ENCODE results near the gene LCE3C.
A peak's percentile ranks its signal among the peaks of the same experiment; 100 is the strongest.
"Not testable (repeated sequence)": the region's sequence is repeated elsewhere in the genome, so short reads cannot be mapped to it uniquely, and the experiment has no call there.

Gene LCE3C, protein sequence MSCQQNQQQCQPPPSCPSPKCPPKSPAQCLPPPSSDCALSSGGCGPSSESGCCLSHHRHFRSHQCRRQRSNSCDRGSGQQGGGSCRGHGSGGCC

GRCh38 chr1:152599934-152600333, at the start of gene LCE3C:
Gene LCE3C, plus strand, starts transcription at chr1:152600234. Its CDS starts 498 bp downstream, at chr1:152600732.
- no peak for DNase-seq

DNA sequence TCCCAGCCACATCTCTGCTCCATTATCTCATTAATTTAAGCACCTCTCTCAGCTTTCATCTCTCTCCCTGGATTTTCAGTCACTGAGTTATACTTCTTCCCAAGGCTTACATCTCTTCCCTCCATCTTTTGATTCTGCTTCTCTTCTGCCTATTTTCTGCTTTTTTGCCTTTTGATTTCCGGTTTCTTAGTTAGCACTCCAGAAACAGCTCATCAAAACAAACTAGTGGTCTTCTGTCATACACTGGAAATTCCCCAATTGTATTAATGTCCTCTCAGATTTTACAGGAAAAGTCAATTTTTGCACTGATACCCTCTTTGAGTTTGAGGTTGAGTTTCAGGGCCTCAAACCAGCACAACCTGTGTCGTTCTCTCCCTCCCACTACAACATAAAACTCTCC, 34.9 kb upstream of the LCE3C start:
- no peak for DNase-seq

DNA sequence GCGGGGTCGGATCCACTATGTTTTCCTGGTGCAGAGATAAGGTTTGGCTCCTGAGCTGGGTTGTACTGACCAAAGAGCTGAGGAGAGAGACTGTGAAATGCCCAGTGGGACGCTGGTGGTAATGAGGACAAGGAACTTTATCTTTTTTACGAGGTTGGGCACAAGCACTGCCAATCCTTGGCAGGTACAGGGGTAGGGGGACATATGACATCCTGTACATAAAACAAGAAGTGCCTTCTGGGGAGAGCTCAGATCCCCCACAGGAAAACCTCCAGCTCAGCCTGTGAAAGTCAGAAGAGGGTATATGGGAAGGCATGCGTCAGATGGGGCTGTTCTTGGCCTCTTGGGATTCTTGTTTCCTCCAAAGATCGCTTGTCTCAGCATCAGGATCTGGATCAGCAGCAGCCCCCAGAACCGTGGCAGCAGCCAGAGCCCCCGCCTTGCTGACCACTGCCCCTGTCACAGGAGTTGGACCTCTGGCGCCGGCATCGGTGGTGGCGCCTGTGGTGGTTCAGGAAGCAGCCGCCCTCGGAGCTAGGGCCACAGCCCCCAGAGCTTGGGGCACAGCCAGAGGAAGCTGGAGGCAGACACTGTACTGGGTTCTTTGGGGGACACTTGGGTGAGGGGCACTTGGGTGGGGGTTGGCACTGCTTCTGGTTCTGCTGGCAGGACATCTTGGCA, 34.4 kb upstream of the LCE3C start:
- DNase-seq, result no peak

- no peak for DNase-seq
Measured at GRCh38 chr1:152566681-152567080, 33.4 kb upstream of the LCE3C start, which contains the start of gene LCE3E. Gene LCE3E, minus strand, starts transcription at chr1:152566780. Its CDS starts 572 bp downstream, at chr1:152566208.

DNA sequence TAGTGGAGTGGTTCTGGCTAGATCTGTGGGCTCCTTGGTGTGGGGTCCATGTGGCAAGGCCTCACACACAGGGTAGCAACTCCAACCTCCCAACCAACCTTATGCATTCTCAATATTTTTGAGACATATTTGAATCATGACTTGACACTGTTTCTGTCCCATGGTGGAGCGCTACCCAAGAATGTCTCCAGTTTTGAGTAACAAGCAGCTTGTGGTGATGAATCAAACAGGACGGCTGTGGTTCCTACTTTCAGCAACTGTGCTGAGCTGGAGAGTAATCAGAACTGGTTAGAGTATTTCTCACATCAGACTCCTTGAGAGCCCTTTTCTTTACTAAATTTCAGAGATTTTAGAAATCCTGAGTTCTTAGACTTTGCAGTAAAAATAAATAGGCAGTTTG, 22.9 kb upstream of the LCE3C start:
- DNase-seq, result no peak

DNA sequence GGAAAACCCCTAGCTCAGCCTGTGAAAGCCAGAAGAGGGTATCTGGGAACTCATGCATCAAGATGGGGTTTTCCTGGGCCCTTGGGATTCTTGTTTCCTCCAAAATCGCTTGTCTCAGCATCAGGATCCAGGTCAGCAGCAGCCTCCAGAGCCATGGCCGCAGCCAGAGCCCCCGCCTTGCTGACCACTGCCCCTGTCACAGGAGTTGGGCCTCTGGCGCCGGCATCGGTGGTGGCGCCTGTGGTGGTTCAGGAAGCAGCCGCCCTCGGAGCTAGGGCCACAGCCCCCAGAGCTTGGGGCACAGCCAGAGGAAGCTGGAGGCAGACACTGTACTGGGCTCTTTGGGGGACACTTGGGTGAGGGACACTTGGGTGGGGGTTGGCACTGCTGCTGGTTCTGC, 20.5 kb upstream of the LCE3C start:
- DNase-seq, result not testable (repeated sequence)

- no peak for DNase-seq
Measured at GRCh38 chr1:152580433-152580832, 19.6 kb upstream of the LCE3C start, which contains the start of gene LCE3D. Gene LCE3D, minus strand, starts transcription at chr1:152580516. Its CDS starts 580 bp downstream, at chr1:152579936.

DNA sequence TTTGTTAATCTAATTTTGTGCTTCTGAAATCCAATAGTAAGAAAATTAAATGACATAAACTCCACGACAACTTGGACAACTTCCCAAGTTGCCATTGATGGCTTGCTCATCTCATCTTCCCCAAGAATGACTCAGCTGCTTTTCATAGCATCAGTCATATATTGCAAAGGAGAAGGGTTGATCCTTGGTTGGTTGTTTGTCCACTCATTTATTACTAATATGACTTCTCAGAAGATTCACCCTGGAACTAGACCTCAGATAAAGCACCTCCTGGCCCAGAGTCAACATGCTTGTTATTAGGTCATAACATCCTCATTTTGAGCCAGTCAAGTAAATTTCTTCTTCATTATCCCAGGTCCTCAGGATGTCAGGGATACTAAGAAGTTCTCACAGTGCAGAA, 17.4 kb upstream of the LCE3C start:
- DNase-seq, result peak; percentile 15

- DNase-seq, result no peak
Measured at GRCh38 chr1:152585586-152585985, 14.4 kb upstream of the LCE3C start.

GRCh38 chr1:152596986-152597385, 3.0 kb upstream of the LCE3C start:
- DNase-seq, result no peak

DNA sequence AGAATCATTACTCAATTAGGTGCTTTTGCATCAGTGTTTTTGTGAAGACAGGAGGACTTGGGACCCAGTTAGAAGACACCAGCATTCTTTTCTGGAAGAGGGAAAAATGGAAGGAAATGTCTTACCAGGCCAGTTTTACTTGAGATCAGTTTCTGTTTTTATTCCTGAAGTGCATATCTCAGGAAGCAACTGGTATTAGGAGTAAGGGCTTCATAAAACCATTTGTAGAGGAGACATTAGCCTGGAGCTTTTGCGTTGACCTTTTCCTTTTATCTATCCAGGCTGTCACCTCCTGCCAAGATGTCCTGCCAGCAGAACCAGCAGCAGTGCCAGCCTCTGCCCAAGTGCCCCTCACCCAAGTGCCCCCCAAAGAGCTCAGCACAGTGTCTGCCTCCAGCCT, 13.5 kb downstream of the LCE3C start, which contains the start of gene LCE3B:
Gene LCE3B, plus strand, starts transcription at position 301 of the 400 bp plus-strand sequence. Its CDS starts 0 bp downstream, at position 301.
- DNase-seq, result no peak

DNA sequence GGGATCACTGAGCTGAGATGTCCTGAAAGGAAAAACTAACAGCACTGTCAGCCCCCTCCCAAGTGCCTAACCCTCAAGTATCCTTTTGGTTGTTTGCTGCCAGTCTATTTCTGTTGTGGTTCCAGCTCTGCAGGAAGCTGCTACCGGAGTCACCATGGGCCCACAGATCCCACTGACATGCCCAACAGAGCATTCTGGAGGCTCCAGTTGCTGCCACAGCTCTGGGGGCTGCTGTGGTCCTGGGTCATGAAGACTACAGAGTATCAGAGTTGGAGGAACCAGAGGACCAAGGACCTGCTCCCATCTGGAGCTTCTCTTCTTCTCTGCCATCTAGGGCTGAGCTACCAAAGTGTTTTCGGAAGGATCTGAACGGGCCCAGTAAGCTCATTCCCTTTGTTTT, 22.0 kb downstream of the LCE3C start:
- DNase-seq, result no peak

DNA sequence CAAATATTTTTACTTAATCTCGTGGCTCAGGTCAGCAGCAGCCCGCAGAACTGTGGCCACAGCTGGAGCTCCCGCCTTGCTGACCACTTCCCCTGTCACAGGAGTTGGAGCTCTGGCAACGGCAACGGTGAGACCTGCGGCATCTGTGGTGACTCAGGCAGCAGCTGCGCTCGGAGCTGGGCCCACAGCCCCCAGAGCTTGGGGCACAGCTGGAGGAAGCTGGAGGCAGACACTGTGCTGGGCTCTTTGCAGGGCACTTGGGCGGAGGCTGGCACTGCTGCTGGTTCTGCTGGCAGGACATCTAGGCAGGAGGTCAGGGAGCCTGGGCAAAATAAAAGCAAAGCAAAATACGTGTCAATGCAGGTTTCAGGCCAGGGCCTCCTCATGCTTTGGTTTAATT, 22.8 kb downstream of the LCE3C start, which contains the start of gene LCE3A:
Gene LCE3A, minus strand, starts transcription at position 301 of the 400 bp plus-strand sequence. Its CDS starts 0 bp downstream, at position 301.
- no peak for DNase-seq

- DNase-seq, result no peak
Measured at GRCh38 chr1:152623203-152623844, 23.3 kb downstream of the LCE3C start.

GRCh38 chr1:152626744-152627143, 26.7 kb downstream of the LCE3C start:
- no peak for DNase-seq

DNA sequence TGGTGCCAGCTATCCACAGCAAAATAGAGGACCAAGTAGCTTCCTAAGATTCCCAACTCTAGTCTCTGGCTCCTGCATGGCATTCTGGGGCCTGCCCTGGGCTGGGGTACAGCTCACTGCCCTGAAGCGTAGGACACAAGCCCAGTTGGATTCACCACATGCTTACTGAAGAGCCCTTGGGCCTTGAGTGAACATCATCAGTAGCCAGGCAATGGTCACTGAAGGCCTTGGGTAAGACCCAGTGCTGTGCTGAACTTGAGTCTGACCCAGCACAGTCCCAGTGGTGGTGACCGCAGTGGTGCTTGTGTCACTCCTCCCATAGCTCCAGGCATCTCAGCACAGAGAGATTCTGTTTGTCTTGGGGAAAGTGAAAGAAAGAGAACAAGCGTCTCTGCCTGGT, 30.6 kb downstream of the LCE3C start:
- DNase-seq, result no peak

DNA sequence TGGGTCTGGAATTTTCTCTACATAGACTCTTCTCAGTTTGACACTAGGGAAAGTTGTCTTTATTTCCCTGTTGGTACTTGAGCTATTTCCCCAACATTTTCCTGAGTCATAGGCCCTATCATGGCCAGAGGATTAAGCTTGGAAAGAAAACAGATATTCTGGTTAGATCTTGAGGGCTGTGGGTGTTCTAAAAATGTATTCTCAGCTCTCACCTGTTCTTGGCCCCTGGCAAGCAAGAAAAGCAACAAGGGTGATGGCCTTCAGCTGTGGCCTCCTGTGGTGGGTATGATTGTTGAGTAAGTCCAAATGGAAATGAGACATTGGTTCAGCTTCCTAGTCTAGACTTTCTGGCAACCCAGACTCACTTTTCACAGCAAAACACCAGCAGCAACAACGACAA, 40.3 kb downstream of the LCE3C start:
- DNase-seq, result no peak

DNA sequence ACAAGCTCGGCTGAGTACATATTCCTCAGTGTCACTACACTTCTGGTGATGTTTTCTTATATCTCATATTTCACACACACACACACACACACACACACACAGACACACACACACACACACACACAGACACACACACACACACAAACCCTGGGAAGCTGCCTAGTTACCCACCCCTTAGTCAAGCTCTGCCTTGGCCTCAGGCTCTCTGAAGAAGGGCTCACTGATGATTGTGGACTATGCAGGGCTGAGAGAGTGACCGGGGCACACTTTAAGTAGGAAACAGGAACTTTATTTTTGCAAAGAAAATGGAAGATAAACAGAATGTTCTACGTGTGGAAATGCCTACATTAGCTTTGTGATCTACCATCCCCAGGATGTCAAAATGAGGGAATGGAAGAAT, 43.9 kb downstream of the LCE3C start:
- DNase-seq, result no peak

DNA sequence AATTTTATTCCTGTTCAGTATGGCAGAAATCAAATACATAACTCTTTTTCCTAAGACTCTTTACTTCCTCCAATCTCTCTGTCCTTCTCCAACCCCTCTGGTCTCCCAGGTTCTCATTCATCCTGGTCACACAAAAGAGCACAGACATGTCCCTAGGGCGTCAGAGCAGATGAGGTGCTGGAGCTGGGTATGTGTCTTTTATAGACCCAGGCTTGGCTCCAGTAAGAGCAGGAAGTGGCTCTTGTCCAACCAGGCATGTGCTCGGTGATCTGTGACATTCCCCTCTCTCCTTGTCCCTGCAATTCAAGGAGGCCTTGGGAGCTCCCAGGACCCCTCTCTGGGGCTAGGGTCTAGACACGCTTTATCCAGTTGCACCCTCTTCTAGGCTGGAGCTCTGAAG, 45.1 kb downstream of the LCE3C start:
- DNase-seq, result no peak

GRCh38 chr1:152646656-152647055, 46.6 kb downstream of the LCE3C start:
- DNase-seq, result no peak
